HUDEP-2 (cell line): ENCODE measurements around the gene MEGF9.
"Not testable (repeated sequence)": the region's sequence is repeated elsewhere in the genome, so short reads cannot be mapped to it uniquely, and the experiment has no call there.

ENCODE experiments used
- DNase-seq, 76 experiments: peaks; one replicate each; lab custom pipeline; 2025; ENCODE audit not compliant: unreplicated experiment in 76 of 76; lab: John Stamatoyannopoulos, UW

Gene MEGF9

DNA sequence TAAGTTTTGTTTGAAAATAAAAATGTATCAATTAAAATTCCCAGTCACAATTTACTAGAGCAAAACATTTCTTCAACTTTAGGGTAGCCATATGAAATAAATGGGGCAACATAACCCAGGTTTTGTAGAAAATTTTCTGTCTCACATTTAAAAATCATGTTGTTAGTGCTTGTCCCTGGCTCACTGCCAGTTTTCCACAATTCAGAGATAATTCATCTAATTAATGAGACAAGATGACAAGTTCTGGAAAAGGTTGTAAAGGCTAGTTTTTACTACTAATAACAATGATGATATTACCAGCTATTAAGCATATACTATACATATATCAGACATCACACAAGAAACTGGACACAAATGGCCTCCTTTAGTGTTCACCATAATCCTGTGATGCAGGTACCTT, 45.9 kb downstream of the MEGF9 start:
- no peak for DNase-seq

DNA sequence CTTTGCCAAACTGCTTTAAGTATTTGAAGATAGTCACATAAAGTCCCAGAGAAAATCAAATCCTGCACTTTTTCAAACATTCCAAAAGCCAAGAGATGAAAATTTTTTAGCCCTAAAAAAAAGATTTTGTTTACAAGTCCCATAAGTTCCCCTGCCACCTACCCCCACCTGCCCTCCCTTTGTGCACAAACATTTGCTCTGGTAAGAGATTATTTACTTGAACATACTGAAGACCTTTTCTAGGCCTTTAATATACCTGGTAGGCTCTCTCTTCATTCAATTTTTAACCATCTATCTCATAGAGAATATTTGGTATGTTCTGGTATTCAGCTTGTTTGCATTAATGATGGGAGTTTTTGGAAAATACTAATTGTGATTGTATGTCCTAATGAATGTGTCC, 50.3 kb downstream of the MEGF9 start:
- no peak for DNase-seq

DNA sequence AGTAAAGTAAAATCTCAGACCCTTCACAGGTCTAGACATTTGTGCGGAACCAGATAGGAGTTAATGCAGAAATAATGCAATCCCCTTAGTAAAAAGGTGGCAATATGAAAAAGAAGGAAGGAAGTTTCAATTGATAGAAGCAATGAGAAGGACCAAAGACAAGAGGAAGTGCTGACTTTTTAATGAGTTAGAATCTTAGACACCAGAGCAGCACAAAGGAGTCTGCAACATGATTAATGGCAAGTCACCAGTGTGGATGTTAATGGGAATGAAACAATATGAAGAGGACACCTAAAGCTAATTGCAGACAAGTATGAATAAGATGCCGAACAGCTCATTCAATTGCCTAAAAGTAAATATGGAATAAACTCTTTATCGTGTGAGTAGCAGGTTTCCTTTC, 50.9 kb downstream of the MEGF9 start:
- no peak for DNase-seq

DNA sequence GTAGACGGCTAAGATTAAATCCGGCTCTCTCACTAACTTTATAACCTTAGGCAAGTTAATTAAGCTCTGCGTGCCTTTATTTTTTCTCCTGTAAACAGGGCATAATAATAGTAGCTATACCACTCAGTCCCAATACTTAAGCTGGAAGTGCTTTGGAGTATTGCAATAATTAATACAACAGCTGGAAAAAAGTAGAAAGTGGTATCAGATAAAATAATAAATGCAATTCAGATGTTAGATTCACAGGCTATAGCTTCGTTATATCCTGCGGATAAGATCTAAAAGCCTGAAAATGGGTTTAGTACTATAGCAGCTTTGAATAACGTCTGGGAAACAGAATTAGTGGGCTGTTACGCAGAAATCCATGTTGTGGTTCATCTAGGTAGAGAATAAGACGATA, 51.8 kb downstream of the MEGF9 start:
- no peak for DNase-seq

DNA sequence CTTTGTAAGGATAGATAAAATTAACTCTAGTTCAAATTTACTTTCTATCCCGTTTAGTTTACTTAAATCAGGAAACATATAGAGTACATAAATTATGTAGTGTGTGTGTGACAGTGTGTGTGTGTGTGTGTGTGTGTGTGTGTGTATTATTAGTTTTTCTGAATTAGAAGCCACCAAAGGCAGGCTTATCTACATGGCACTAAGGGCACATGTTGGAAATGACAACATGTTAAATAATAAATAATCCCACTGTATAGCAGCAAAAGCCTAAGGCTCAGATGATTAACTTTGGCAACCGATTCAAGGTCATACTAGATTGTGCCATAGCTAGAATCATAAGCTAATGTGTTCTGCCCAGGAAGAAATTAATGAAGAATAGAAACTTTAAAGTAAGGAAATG, 54.6 kb downstream of the MEGF9 start:
- DNase-seq = no peak

DNA sequence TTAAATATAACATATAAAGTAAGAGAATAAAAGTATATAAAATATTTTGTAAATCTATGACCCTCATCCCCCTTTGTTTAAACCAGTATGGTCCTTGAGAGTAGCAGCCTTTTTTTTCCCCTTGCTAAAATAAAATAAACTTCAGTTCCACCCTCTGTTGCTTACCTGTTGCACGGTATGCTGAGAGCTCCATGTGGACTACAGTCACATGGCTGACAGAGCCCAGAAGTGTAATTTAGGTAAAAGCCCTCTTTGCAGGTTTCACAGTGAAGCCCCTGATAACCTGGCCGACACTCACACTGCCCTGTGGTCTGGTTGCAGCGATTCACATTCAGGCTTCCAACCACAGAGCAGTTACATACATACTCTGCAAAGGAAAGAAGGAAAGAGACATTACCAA, 55.1 kb downstream of the MEGF9 start:
- DNase-seq = no peak

DNA sequence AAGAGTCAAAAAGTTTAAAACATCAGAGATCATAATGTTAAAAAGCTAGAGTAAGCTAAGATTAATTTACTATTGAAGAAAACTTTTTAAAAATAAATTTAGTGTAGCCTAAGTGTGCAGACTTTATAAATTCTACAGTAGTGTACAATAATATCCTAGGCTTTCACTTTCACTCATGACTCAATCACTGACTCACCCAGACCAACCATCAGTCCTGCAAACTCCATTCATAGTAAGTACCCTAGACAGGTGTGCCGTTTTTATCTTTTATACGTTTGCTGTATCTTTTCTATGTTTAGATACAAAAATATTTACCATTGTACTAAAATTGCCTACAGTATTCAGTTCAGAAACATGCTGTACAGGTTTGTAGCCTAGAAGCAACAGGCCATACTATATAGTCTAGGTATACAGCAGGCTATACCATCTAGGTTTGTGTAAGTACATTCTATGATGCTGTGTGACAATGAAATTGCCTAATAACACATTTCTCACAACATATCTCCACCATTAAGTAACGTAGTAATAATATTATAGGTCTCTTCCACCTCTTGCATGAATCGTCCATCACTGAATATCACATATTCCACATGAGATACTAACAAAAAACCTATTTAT, 59.2 kb downstream of the MEGF9 start:
- no peak for DNase-seq

DNA sequence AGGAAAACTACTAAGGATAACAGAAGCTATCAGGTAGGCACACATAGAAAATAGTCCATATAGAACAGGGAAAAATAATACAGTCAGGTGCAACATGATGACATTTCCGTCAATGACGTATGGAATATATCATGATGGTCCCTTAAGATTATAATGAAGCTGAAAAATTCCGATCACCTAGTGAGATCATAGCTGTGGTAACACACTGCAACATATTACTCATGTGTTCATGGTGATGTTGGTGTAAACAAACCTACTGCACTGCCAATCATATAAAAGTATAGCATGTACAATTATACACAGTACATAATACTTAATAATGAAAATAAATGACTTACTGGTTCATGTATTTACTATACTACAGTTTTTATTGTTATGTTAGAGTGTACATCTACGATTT, 60.0 kb downstream of the MEGF9 start:
- no peak for DNase-seq

DNA sequence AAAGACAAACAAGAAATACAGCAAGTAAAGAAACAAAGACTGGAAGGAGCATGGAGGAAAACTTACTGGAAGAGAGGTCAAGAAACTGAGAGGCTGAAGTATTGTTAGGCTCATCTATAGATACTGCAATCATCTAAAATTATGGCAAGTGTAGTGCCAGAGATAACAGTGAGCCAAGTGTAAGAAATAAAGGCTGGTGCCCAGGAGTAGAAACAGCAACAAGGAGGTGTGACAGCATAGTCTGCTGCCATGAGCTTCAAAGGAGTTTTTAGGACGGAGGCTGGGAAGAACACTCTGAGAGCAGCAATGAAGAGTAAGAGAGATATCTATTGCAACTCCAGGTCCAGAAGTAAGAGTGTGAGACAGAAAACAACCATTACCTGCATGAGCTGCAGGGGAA, 60.5 kb downstream of the MEGF9 start:
- peak in 1 of 76 experiments; percentile 6 for DNase-seq

DNA sequence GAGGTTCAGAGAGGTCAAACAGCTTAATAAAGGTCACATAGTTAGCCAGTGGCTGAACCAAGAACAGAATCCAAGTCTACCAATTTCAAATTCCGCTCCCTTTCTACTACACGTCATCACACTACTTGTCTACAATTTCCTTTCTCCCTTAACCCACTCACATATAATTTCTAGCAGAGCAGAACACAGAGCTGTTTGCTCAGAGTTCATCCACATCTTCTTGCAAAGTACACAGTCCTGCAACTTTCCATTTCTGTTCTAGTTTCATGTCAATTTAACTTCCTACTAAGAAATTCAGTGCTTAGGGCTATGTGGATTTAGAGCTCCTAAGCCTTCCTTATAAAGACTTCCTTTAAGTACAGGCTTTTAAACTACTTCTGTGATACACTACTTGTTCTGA, 61.3 kb downstream of the MEGF9 start:
- no peak for DNase-seq

DNA sequence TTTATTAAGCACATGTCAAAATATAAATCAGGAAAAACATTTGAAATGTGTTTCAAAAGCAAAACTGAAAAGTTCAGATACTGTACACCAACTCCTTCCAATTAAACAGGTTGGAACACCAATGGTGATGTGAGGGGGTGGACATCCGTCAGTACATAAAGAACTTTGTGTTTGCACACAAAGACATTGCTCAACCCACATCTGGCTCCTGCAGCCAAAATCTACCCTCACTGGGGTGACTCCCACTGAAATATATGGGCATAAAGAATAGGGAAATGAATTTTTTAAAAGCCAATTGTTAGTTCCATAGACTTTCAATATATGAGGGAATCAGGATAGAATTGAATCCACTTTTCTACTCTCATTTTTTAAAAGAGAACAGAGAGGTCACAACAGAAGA, 63.9 kb downstream of the MEGF9 start:
- no peak for DNase-seq

DNA sequence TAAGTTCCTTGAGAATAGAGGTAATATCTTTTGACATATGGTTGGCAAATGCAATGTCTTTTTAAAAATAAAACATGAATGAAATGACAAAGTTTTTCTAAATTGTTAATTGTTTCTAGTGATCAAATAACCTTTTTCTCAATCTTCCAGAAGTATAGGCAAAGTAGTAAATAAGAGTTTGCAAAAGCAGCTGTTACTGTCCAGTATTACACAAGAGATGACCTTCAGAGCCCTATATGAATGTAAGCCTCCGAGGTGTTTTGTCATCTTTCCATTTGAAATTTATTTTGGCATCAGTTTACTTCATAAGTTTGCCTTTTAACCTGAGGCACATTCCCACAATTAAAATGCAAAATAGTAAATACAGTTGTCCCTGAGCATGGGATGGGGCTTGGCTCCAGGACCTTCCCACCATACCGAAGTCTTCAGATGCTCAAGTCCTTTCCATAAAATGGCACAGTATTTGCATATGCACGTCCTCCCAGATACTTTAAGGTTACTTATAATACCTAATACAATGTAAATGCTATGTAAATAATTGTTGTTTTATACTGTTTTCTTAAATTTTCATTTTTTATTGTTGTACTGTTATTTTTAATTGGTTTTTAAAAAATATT, 65.6 kb downstream of the MEGF9 start:
- DNase-seq = no peak

DNA sequence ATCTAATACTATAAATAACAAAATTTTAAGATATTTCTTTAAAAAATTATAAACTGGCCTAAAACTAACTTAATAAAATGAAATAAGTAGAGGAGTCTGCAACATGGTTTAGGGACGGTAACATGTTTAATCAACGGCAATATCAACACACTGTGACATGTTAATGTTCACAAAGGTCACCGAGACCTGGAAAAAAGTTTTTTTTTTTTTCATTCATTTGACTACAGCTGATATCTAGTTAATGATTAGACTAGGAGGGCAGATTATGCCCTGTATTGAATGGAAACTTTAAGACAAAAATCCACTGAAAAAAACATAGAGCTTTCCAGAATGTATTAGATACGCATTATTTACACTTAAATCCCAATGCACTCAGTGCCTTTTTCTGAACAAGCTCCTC, 67.3 kb downstream of the MEGF9 start:
- no peak for DNase-seq

DNA sequence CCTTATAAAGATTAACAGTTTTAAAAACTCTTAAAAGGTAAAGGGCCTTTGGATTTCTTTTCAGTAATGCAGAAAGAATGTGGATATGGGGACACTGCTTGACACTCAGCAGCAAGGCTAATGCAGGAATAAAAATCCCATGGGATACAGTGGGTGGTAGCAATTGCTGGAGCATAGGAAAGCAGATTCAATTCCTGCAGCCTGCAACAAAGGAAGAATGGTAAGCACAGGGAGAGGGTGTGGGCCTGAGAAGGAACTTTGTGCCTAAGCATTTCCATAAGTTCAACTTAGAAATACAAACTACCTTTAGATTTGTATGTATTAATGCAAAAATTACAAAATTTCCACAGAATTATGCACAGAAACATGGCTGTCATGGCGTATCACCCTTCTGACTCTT, 68.5 kb downstream of the MEGF9 start:
- DNase-seq = no peak

DNA sequence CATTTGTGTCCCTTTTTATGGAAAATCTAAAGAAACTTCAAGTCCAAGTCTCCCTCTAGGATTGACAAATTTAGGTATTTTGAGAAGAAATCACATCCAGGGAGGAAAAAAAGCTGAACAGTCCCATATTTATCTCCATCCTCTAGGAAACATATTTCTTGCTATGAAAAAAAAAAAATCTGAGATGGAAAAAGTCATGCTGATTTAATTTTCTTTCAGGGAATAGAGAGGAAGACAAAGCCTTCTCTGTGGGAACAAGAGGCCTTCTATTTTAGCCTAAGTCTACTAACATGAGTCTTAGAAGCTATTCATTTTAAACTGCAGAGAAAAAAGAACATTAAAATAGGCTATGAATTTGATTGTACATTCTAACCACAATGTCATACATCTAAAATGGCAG, 71.2 kb downstream of the MEGF9 start:
- no peak for DNase-seq

DNA sequence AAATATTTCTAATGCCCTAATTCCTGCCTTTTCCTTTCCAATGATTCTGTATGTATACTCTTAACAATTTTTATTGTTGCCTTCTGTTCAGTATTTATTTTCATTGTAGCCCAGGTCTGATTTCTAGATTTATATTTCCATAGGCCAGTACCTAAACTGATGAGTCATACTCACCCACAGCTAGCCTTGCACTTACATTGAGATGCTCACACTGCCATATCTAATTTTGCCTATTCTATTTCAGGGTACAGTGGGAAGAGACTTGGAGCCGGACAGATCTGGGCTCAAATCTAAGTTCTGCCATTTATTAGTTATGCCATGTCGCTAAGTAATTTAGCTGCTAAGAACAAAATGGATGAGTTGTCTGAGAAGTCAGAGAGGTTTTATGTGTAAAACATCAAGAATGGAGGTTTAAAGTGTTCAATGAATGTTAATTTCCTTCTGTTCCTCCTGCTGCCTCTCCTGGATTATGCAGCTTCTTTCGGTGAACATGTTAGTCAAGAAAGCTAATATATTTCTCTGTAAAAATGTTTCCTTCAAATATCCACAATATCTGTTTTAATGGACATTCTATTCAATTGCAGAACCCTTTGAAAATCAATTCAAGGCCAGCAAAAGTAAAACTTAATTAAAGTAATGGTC, 72.0 kb downstream of the MEGF9 start:
- DNase-seq = no peak

DNA sequence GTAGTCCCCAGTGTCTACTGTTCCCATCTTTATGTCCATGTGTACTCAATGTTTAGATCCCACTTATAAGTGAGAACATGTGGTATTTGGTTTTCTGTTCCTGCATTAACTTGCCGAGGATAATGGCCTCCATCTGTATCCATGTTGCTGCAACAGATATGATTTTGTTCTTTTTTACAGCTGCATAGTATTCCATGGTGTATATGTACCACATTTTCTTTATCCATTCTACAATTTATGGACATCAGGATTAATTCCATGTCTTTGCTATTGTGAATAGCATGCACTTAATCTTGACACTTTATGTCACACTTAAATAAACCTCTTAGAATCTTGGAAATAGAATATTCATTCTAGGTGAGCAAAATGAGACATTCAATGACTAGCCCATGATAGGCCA, 73.4 kb downstream of the MEGF9 start:
- DNase-seq = not testable (repeated sequence)

DNA sequence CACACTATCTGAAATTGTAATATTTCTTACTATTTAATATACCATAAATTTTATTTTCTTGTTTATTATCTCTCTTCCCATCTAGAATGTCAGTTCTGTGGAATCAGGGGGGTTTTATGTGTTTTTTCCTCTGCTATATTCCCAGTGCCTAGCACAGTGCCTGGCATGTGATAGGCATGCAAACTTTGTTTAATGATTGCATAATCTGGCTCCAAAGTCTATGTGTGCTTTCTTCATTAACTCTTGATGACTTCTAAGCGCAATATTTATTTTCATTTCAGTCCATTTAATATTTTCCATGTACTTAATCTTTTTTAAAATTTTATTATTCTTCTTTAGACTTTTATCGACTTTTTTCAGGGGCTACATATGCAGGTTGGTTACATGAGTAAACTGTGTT, 73.9 kb downstream of the MEGF9 start:
- no peak for DNase-seq

DNA sequence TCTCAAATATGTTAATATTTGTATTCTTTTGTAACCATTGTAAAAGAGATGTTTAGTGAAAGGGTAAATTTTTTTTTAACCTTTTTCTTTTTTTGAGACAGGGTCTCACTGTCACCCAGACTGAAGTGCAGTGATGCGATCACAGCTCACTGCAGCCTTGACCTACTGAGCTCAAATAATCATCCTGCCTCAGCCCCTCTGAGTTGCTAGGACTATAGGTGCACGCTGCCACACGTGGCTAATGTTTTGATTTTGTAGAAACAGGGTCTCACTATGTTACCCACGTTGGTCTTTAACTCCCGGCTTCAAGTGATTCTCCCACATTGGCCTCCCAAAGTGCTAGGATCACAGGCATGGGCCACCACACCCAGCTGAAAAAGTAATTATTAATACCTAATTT, 76.4 kb downstream of the MEGF9 start:
- no peak for DNase-seq

DNA sequence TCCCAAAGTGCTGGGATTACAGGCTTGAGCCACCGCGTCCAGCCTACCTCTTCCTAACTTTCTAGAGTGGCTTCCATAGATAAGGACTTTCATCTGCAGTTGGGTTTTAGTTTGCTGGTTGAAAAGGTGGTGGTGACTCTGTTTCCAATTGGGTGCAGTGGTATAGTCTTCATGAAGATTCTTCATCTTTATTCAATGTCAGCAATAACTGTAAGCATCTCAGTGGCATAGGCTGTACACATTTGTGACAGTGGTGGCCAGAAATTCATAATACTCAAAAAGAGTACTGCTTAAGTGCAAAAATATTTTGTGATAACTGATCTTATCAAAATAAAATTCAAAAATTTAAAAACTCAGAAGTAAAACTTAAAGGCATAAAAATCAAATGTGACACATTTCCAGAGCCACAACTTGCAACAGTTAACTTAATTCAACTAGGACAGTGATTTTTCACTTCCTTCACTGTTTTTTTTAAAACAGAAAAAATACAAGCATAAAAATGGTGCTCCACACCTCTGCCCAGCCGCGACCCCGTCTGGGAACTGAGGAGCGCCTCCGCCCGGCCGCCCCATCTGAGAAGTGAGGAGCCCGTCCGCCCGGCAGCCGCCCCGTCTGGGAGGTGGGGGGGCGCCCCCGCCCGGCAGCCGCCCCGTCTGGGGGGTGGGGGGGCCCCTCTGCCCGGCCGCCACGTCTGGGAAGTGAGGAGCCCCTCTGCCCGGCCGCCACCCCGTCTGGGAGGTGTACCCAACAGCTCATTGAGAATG, 77.9 kb downstream of the MEGF9 start:
- no peak for DNase-seq

DNA sequence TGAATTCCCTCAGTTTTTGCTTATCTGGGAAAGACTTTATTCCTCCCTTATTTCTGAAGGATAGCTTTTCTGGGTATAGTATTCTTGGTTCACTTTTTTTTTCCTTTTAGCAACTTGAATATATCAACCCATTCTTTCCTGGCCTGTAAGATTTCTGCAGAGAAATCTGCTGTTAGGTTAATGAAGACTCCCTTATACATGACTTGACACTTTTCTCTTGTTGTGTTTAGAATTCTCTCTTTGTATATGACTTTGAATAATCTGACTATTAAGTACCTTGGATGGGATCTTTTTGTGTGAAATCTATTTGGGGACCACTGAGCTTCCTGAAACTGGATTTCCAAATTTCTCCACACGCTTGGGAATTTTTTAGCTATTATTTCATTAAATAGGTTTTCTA, 79.3 kb downstream of the MEGF9 start:
- DNase-seq = no peak

DNA sequence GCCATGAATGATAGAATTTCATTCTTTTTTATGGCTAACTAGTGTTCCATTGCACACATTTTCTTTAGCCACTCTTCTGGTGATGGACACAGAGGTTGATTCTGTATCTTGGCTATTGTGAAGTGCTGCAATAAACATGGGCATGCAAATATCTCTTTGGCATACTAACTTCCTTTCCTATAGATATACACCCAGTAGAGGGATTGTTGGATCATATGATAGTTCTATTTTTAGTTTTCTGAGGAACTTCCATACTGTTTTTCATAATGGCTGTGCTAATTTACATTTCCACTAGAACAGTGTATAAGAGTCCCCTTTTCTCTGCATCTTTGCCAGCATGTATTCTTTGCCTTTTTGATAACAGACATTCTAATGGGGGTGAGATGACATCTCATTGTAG, 83.9 kb downstream of the MEGF9 start:
- DNase-seq = no peak
